Urothelium cell line (cell line): Measurements from ENCODE around the gene SERPINI1.

Experiments used
- DNase-seq: peaks from one replicate; pipeline ENCODE4 v3.0.0; 2011; ENCODE audit warnings: low spot score, mixed read lengths
- FAIRE-seq: peaks from 2 replicates; lab custom pipeline; 2011; peaks lifted over from hg19 to GRCh38; lab: Jason Lieb, UNC

SERPINI1 gene

DNA sequence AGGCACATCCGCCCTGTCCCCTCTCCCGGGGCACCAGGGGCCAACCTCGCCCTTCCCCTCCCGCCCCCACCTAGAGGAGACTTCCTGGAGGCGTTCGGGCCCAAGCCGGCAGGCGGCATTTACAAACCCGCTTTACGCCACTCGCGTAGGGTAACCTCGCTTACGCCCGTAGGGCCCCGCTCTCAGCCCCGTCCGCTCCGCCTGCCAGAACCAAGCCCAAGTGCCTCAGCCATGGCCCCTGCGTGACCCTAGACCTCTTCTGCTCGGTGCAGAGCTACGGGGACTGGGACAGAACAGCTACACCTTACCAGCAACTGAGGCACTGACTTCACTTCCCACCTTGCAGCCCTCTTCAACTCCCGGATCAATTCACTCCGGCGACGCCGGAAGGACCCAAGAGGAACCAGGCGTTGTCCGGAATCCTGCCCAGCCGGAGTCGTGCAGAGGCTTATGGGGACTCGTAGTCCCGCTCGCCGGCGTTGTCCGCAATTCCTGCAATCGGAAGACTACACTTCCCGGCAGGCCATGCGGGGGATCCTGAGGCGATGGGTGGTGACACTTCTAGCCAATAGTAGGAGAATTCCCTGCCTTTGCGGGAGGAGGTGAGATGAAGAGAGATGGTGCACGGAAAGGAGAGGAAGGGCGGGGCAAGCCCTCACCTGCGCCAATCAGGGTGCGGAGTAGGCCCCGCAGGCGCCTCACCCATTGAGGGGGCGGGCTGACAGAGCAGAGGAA lies 856 bp upstream of the SERPINI1 start, which contains the start of gene PDCD10:
PDCD10 (minus strand) TSS at position 395 of the 735 bp plus-strand sequence. CDS start 14,735 bp downstream, outside the sequence.
- DNase-seq (peak; percentile 86), FAIRE-seq (no peak)

DNA sequence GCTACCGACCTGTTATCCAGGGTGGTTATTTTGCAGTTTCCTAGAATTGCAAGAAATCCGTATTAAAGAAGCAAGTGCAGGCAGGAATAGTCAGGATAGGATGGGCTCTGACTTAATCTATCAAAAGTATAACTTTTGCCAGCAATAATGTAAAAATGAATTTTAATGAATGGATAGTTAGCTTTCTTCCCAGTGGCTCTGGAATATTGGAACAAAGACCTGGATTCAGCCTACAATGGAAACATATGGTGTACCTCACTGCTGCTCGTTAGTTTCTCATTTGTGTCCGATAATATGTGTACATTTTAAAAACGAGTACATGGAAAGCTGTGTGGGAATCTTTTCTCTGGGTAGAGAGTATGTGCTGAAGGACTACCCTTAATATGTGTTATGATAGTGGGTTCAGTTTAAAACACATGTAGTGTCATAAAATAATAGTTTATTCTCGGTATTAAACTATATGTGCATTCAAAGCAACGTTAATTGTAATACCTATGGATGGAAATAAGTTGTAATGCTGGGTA lies 805 bp downstream of the SERPINI1 start:
- no peak for FAIRE-seq
- no peak for DNase-seq

DNA sequence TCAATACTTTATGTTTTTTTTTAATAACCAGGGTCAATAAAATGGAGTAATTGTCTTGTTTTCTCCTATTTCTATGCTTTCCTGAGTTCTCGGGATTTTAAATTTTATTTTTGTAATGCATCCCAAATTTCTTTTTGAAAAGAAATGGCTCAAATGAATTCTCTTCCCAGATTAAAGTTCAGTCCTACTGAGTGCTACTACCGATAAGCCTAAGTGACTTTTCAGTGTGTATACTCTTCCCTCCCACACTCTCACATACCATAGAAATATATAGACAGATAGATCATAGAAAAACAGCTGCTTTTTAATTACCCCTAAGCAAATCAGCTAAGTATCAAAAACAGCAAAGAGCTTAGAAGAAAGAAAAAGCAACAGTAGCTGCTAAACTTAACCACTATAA lies 1.5 kb downstream of the SERPINI1 start:
- no peak for DNase-seq
- FAIRE-seq, result no peak

DNA sequence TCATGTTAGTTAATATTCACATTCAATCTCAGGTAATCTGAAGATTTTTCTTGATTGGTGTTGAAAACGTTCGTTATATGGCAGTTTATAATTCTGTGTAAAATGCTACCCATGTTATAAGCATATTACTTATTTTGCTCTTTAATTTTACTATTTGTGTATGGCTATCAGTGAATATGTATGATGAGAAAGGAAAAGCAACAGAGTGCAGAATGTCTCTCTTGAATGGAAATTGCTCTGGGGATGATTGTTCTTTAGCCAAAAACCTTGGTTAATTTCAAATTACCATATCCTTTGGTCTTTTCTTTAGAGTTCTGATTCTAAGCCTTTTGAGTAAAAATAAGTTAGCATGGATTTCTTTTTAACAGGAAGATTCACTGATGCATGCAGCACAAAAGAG lies 2.5 kb downstream of the SERPINI1 start:
- FAIRE-seq, result no peak

DNA sequence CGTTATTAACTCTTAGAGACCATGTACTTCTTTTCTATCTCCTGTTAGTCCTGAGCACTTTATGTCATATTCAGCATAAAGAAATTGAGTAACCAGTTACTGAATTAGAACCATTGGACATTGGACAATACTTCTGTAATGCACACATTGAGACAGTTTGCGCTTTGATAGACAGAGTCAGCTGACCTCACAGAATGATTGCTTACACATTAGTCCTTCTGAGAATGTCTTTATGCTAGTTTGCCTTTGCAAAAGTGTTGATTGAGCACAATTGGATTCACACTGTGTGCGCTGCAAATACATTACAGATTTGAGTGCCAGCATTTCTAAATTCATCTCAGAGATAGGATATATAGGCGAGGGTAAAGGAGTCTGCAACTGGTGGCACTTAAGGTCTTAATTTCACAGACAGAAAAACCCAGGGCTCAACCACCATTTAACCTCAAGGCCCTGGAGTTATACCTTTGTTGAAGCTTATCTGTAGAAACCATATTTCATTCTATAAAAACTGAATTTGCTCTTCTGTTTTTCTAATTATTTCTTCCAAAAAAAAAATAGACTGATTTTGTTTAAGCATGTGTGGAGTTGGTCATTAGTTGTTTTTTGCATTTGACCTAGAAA lies 3.8 kb downstream of the SERPINI1 start:
- FAIRE-seq (no peak), DNase-seq (no peak)

More for the DNA sequence above, 2.5 kb downstream of the SERPINI1 start:
- no peak for DNase-seq

DNA sequence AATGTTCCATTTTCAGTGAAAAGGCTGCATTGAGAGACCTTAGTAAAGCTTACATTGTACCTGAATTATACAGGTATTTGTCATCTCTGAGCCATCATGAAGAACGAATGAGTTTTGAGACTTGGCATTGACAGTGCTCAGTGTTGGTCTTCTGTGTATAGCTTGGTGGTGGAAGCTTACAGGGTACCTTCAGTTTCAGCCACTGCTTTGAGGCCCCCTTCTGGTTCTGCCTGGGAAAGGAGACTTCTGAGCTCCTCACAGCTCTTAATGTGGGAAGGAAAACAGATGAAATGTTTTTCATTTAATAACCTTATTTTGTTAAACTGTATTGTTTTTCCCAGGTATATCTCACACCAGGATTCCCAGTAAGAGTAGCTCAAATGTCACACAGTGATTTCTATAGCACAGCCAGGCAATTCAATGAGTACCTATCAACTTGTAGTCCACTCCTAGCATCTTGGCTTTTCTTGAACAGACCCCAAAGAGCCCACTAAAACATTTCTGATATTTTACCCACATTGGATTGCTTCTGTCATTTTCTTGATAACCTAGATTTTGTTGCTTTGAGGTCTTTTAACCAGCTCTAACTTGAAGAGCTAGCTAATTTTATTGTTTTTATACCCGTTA lies 5.6 kb downstream of the SERPINI1 start:
- DNase-seq, result peak; percentile 11
- FAIRE-seq, result no peak

DNA sequence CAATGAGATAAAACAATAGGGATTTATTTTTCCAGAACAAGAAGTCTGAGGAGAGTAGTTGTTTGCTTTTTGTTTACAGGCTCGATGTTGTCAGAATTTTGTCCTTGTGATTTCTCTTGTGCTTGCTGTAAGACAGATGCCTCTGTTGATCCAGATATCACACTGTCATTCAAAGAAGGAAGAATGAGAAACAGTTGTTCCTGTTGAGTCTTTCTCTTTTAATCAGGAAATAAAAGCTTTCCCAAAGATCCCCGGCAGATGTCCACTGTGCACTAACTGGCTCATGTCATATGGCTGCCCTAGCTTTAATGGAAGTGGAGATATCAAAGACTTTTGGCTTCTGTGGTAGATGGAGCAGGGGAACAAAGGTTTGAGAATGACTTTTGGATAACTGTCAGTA lies 6.8 kb downstream of the SERPINI1 start:
- DNase-seq (no peak), FAIRE-seq (no peak)

DNA sequence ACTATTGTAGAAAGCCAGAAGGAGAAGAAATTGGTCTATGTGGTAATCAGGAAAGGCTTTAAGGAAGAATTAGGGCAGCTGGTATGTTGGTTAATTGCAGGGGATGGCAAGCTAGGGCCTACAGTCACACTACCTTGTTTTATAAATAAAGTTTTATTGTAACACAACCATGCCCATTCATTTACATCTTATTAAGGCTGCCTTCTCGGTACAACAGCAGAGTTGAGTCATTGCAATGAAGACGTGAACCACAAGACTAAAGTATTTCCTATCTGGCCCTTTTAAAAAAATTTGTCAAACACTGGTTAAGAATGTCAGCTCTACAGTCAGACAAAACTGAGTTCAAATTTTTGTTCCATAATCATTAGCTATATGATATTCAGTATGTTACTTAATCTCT lies 8.3 kb downstream of the SERPINI1 start:
- FAIRE-seq (no peak), DNase-seq (no peak)

DNA sequence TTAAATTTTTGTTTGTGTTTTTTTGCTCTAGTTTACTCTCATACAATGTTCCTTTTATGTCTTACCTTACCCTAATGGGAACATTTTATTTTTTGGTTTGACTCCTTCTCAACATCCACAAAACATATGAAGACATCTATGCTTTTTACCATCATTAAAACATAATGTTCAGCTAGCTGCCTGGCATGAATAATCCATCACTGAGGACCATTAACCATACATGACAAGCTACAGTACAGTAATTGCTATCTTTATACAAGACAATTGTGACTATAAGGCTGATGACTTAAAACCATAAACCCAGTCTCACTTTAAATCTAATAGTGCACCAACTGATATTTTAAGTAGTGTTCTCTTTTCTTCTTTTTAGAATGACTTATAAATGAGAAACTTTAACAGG lies 13.7 kb downstream of the SERPINI1 start:
- DNase-seq, result no peak
- no peak for FAIRE-seq

DNA sequence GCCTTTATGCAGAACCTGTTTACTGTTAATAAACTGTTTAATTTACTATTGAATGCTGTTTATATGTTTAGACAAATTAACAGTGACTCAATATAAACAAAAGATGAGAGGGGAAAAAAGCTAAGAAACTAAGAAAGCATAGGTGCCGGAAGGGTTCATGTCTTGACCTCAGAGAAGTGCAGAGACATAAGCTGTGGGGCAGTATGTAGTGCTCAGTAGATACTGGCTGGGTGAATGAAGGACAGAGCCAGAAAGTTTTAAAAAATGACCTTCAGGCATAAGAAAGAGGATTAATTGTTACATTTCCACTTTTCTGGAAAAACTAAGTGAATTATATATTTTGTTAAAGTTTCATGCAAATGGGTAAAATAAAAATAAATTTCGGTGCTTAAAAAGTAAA lies 14.2 kb downstream of the SERPINI1 start:
- DNase-seq (no peak), FAIRE-seq (no peak)

DNA sequence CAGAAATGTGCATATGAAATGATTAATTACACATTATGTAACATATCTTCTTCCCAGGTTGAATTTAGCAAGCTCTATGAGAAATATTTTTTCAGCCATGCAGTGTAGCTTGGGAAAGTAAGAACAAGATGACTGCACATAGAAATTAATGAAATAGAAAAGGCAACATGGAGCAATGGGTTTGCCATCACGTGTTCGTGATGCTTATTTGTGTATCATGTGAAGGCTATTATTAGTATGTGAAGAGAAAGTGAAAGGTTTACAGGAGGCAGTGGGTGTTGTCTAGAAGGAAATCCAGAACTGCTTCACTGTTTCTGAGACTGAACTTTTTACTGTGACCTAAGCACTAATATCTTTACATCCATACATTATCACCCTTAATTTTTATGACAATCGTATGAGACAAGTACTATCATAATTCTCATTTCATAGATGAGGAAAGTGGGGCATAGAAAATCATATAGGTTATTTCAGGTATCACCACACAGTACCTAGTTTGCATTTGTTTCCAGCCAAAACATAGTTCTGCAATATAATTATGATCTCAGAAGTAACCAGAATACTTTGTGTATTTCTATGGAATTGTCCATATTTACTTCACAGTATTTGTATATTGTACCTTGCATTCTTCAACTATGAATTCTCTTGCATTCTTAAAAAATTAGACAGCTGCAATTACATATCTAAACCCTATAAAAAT lies 14.9 kb downstream of the SERPINI1 start:
- FAIRE-seq, result no peak
- no peak for DNase-seq

DNA sequence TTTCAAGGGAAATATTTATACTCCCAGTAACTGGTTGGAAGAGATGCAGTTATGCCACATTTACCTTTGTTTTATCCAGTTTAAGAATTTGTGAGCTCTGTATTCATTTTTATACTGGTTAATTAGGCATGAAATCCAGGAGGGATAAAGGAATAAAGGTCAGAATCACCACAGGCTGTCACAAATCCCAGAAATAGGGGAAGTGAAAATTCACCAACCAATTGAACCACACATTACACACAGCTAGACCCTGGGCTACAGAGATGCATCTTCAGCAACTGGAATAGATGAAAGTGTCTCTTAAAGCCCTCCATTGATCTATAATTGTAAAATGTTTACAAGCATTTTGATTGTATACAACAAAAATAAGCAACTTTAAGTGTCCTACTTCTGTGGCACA lies 18.5 kb downstream of the SERPINI1 start:
- DNase-seq (no peak), FAIRE-seq (no peak)

DNA sequence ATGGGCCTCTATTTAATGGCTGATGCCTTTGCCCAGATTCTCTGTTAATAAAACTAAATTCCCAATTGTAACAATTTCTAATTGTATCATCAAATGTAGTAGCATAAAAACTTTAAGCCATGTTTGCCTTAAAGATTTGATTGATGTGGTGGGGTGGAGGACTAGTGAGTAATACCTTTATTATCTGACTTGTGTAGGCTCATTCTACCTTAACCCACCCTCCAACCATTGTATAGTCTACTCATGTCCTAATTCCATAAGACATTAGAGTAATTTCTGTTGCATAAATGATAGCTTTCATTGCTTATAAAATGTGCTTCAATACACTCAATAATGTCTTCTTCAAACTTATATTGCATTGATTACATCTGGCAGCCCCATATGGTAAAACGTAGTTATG lies 25.8 kb downstream of the SERPINI1 start:
- FAIRE-seq, result no peak

DNA sequence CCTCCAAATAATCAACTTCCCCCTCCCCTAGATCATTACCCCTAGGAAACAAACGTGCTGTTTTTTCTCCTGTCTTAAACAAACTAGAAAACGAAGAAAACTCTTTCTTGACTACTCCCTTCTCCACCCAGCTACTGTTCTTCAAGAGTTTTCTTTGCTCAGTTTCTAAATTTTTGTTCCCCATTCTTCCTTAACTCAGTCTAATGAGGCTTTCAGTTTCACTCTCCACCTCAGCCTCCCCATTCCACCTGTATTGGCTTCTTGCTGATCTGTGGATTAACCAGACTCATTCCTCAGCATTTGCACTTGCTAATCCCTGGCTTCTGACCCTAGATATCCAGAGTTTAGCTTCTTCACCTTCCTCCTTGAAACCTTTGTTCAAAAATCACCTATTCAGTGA lies 26.8 kb downstream of the SERPINI1 start:
- no peak for DNase-seq
- FAIRE-seq, result no peak

More for the DNA sequence above, 25.8 kb downstream of the SERPINI1 start:
- no peak for DNase-seq

DNA sequence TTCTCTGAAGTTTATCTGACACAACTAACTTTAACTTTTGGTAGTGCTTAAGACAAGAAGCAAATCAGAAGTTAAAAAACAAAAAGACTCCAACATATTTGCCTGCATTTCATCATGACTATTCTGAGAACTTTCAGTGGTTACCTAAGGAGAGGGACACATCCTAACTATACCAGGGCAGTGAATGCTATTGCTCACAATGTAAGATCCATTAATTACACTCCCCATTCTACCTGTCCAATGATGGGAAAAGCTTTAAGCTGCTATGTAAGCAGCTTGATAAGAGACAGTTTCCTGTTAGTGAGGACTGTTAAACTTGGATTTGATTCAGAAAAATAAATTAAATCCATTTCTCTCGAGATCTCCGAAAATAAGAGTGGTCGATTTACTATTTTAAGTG lies 37.5 kb downstream of the SERPINI1 start:
- FAIRE-seq, result no peak
- no peak for DNase-seq

DNA sequence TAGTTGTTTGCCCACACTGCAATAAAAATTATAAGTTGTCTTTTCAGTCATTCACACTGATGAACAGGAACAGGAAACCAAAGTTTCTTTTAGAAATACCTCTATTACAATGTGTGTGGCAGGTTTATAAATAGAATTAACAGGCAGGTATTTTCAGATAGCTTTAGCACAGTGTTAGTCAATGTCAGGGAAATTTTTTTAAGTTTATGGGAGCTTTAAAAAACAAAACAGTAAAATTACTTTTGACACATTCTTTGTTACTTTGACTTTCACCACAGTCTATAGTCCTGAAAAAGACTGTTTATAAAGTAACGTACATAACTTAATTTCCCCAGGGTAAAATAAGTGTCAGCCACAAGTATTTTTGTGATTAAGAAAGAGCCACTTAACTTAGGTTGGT lies 38.1 kb downstream of the SERPINI1 start:
- DNase-seq (no peak), FAIRE-seq (no peak)

DNA sequence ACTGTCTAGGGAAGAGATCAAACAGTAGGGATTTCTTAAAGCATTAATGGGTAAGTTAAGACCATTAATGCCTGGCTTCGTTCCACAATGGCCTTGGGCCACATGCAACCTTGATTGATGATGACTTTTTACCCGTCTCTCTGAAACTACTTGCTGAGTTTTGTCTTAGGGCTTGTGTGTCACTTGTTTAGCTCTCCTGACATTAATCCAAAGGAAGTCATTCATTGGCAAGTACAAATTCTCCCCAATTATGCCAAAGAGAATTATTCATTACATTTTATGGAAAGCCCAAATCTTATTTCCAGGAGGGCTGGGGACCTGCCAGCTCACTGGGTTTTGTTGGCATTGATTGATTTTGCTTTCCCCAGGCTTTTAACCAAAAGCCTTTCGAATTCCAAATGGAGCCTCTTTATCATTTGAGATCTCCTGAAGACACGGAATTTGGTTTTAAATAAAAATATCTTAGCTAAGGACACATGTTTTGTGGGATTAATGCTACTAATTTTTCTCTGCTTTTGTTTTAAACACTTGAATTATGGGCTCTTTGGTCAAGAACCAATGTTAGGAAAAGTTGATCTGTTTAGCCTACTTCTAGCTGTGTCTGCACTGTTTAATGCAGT lies 40.7 kb downstream of the SERPINI1 start:
- no peak for FAIRE-seq
- no peak for DNase-seq

DNA sequence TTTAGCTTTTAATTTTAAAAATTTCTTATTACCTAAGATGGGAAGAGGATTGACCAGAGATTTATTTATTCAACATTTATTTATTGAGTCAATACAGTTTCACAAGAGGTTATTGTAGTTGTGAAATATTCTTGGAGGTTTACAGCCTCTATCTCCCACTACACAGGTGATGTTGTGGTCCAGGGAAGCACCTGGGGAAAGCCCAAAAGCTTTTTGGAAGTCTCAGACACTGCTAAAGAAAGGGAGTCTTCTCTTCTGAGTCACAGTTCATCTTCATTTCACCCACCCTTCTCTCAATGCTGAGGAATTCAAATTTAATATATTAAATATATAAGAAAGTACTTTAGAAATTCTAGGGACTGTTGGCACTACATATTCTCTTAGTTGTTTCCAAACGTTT lies 41.8 kb downstream of the SERPINI1 start:
- no peak for FAIRE-seq
- no peak for DNase-seq

DNA sequence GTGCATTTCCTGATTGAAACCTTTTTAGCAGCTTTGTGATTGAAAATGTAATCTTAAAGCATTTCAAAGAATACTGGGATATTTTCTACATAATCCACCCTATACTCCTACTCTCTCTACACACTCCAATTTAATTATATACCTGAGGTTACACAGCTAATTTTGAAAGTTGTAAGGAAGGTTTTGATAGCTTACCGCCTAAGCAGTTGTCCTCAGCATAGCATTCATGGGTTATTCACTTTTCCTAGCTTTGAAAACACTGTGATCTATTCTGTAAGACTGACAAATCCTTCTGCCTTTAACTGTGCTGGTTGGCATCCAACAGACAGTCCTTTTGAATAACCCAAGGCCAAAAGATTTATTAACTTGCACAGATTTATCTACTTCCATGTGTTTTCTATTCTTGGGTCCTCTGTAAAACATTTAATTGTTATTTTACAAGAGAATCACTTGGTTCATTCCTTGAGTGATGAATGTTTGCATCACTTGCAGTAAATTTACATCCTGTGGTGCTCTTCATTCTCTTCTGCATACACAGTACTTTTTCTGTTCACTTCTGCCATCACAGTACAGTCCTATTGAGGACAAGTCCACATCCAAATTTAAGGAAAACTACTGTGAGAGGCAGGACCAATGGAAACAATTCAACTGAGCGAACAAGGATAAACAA lies 44.8 kb downstream of the SERPINI1 start:
- no peak for FAIRE-seq

DNA sequence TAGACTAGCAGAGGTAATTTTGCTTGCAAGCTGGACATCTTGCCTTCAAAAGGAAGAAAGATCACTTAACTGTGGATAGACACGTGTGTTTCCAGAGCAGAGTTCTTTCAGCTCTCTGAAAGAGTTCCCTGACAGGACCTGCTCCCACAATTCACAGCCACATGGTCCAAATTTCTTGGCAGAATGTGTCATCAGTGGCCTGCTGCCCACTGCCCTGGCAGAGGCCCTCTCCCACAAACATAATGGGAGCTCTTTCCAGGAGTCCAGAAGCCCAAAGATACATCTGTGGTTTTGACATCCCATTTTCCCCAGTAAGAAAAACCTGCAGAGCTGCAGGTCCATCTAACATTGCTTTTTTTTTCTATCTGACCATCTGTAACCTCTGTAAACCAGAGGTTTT lies 48.3 kb downstream of the SERPINI1 start:
- FAIRE-seq (no peak), DNase-seq (no peak)

More for the DNA sequence above, 44.8 kb downstream of the SERPINI1 start:
- no peak for DNase-seq
